ENCODE results near the gene PJA2. TPM values are rescaled to one million over a fixed set of nuclear protein-coding genes. Genes with fewer than 3 reads are reported as not detected.

The PJA2 gene
- total and polyA plus RNA-seq, 4 donors: 17.5 to 148 (median 61.3) TPM

GRCh38 chr5:109334056-109334455 lies 75.7 kb downstream of the PJA2 start:
- Histone ChIP-seq H3K4me1 (ENCODE audit: control insufficient read depth in 5 of 5, insufficient read depth in 5 of 5, low read length in 5 of 5) (peaks cover 0 to 16% (median 0%) of the 10 kb centered on the region in 5 donors), H3K4me3 (no peak overlapping the region), H3K9me3 (ENCODE audit: control insufficient read depth in 4 of 4, insufficient read depth in 3 of 4, low read length in 3 of 4) (no peaks in the 10 kb centered on the region), H3K36me3 (ENCODE audit: control insufficient read depth in 4 of 4, insufficient read depth in 4 of 4, low read length in 4 of 4) (peaks cover 0 to 24% (median 8%) of the 10 kb centered on the region in 4 donors), H3K27me3 (ENCODE audit: control insufficient read depth in 3 of 3, insufficient read depth in 3 of 3, low read length in 2 of 3) (no peaks in the 10 kb centered on the region), H3K9ac (ENCODE audit: insufficient read depth in 1 of 2, low read length in 2 of 2) (no peak overlapping the region), H3K27ac (ENCODE audit: low read depth in 1 of 2, low read length in 1 of 2) (no peak overlapping the region)
- 97 to 100% methylated on average over 1 of the region's 1 CpG for WGBS, 2 donors
- no peak for TF ChIP-seq CTCF (IDR thresholded peaks at IDR 0.05; ENCODE audit: control extremely low read depth, extremely low read depth)
- ATAC-seq (ENCODE audit: insufficient read depth, low FRiP score) (no peak), DNase-seq (no peak)

DNA sequence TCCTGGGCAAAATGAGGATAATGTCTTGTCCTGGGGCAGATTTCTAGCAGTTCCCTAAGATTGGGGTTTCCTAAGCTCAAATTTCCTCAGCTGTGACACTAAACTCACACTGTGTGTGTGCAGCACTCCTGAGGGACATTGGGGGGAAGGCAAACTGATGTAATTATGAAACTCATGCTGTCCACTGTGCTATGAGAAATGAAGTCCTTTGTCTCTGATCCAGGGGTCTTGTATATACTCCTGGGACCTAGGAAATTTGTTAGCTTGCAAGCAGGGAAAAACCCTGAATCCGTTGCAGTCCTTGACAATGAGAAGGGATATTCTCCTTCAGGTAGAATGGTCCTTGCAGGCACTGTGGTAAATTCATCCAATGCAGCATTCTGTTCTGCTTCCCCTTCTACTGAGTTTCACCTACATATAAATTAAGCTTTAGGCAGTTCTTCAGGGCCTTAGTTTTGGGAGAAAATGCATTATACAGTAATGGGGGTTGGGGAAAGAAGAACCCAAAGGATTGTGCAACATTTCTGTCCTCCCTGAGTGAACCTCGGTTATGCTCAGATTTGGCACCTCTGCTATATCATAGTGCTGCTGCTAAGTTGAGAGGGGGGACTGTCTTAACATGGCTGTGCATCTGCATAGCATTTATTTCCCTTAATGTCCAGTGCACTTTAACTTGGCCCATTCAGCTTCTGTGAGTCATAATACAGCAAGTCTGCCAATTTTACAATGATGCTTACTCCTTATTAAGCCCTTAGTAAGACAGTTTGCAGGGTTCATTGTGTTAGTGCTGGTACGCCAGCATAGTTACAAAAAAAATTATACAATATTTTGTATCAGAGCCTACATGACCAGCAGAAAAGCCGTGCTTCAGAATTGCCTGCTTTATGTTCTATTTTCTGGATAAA lies 80.2 kb downstream of the PJA2 start:
- ATAC-seq (ENCODE audit: insufficient read depth, low FRiP score) (no peak), DNase-seq (peak in 2 of 3 donors; percentile 58 to 77)
- H3K27ac ChIP-seq (ENCODE audit: low read depth in 1 of 2, low read length in 1 of 2): no peak overlapping the region
- no peaks in the 10 kb centered on the region for H3K9me3 ChIP-seq (ENCODE audit: control insufficient read depth in 4 of 4, insufficient read depth in 3 of 4, low read length in 3 of 4)
- H3K4me1 ChIP-seq (ENCODE audit: control insufficient read depth in 5 of 5, insufficient read depth in 5 of 5, low read length in 5 of 5): no peaks in the 10 kb centered on the region
- H3K4me3 ChIP-seq: no peak overlapping the region
- peaks cover 0 to 13% (median 7%) of the 10 kb centered on the region in 4 donors for H3K36me3 ChIP-seq (ENCODE audit: control insufficient read depth in 4 of 4, insufficient read depth in 4 of 4, low read length in 4 of 4)
- H3K27me3 ChIP-seq (ENCODE audit: control insufficient read depth in 3 of 3, insufficient read depth in 3 of 3, low read length in 2 of 3): no peaks in the 10 kb centered on the region
- no peak overlapping the region for H3K9ac ChIP-seq (ENCODE audit: insufficient read depth in 1 of 2, low read length in 2 of 2)
- TF ChIP-seq CTCF (IDR thresholded peaks at IDR 0.05; ENCODE audit: control extremely low read depth, extremely low read depth): no peak
- 80 to 81% methylated on average over 4 of the region's 4 CpGs for WGBS, 2 donors

- no peak for TF ChIP-seq CTCF (IDR thresholded peaks at IDR 0.05; ENCODE audit: control extremely low read depth, extremely low read depth)
- Histone ChIP-seq H3K27ac (ENCODE audit: low read depth in 1 of 2, low read length in 1 of 2) (no peak overlapping the region), H3K9ac (ENCODE audit: insufficient read depth in 1 of 2, low read length in 2 of 2) (no peak overlapping the region), H3K36me3 (ENCODE audit: control insufficient read depth in 4 of 4, insufficient read depth in 4 of 4, low read length in 4 of 4) (peaks cover 0 to 13% (median 6%) of the 10 kb centered on the region in 4 donors), H3K4me3 (no peak overlapping the region), H3K9me3 (ENCODE audit: control insufficient read depth in 4 of 4, insufficient read depth in 3 of 4, low read length in 3 of 4) (no peaks in the 10 kb centered on the region), H3K4me1 (ENCODE audit: control insufficient read depth in 5 of 5, insufficient read depth in 5 of 5, low read length in 5 of 5) (no peaks in the 10 kb centered on the region), H3K27me3 (ENCODE audit: control insufficient read depth in 3 of 3, insufficient read depth in 3 of 3, low read length in 2 of 3) (no peaks in the 10 kb centered on the region)
- DNase-seq (no peak), ATAC-seq (ENCODE audit: insufficient read depth, low FRiP score) (no peak)
- 32 to 65% methylated on average over 1 of the region's 1 CpG for WGBS, 2 donors
Observed at GRCh38 chr5:109328626-109329025, 81.1 kb downstream of the PJA2 start.
